Gastrocnemius medialis (tissue), 4 donors: ENCODE results near the gene EYA4. TPM values are rescaled to one million over a fixed set of nuclear protein-coding genes. Genes with fewer than 3 reads are reported as not detected.

Experiments used
- ATAC-seq, 2 donors: fragments of 150-250 bp; one replicate each; pipeline ENCODE4 v1.9.1; 2016
- DNase-seq, 2 donors: peaks; one replicate each; pipeline ENCODE4 v3.0.0-alpha.2; 2019
- H3K27ac ChIP-seq, 4 donors: fragments of 200-600 bp; sonication (generic); 1 replicate in 1 of 4; 2 replicates in 3 of 4; pipeline ENCODE4 v1.5.1; 2016 to 2018; ENCODE audit warnings: mild to moderate bottlenecking in 2 of 4, moderate library complexity in 1 of 4
- H3K27me3 ChIP-seq, 3 donors: fragments of 200-600 bp; sonication (generic) in 2 of 3; 1 replicate in 1 of 3; 2 replicates in 2 of 3; pipeline versions ENCODE4 v1.5.1 to v1.6.0; 2016 to 2019; ENCODE audit warnings: mild to moderate bottlenecking in 1 of 3, moderate library complexity in 1 of 3
- H3K36me3 ChIP-seq, 2 donors: fragments of 200-600 bp; sonication (generic) in 1 of 2; one replicate each; pipeline ENCODE4 v1.5.1; 2017 to 2018
- H3K4me1 ChIP-seq, 2 donors: fragments of 200-600 bp; sonication (generic) in 1 of 2; one replicate each; pipeline ENCODE4 v1.5.1; 2016 to 2017; ENCODE audit warnings: mild to moderate bottlenecking in 2 of 2
- H3K4me3 ChIP-seq, 4 donors: fragments of 200-600 bp; sonication (generic) in 3 of 4; 1 replicate in 1 of 4; 2 replicates in 3 of 4; pipeline ENCODE4 v1.5.1; 2016 to 2019; ENCODE audit warnings: mild to moderate bottlenecking in 2 of 4
- H3K9me3 ChIP-seq, 3 donors: fragments of 200-600 bp; sonication (generic) in 2 of 3; 1 replicate in 1 of 3; 2 replicates in 2 of 3; pipeline ENCODE4 v1.5.1; 2016 to 2019
- CTCF ChIP-seq, 5 experiments: fragments of 450-650 bp in 3 of 5; fragments of 200-600 bp in 2 of 5; sonication (generic) in 2 of 5; IDR thresholded peaks in 4 of 5; conservative IDR thresholded peaks in 1 of 5; 1 replicate in 4 of 5; 2 replicates in 1 of 5; pipeline ENCODE4 v1.5.1; 2016 to 2019; ENCODE audit warnings: antibody characterized with exemption in 5 of 5, mild to moderate bottlenecking in 3 of 5, moderate library complexity in 3 of 5
- POLR2A ChIP-seq, 2 donors: fragments of 450-650 bp; IDR thresholded peaks; one replicate each; pipeline ENCODE4 v1.6.1; 2017; ENCODE audit warnings: antibody characterized with exemption in 2 of 2, mild to moderate bottlenecking in 2 of 2, moderate library complexity in 2 of 2
- in situ Hi-C, 4 donors: fragments of 200-750 bp; cut with MboI; loops; one replicate each; pipeline versions ENCODE4 v1.15.0 to v1.8.0; 2017; ENCODE audit warnings: low sequenced_read_pairs in 4 of 4
- intact Hi-C: fragments of 100-400 bp; cut with DNase I; formaldehyde crosslinking; loops from one replicate; pipeline ENCODE4 v1.15.1; 2023; ENCODE audit warnings: low total_unique reads
- total RNA-seq, 4 donors: library from RNA; depleted of rRNA; stranded (reverse); fragments of >200 nt; gene quantifications; one replicate each; pipeline versions ENCODE4 v1.1.0 to v1.2.3, GENCODE V29; 2016

The EYA4 gene
- total RNA-seq, 4 donors from 2014 or later, result 33.7 to 110 (median 62.1) TPM

- H3K4me1 ChIP-seq, result peaks cover 32 to 54% of the 10 kb centered on the region in 2 donors
- ATAC-seq, result no peak
- no peaks in the 10 kb centered on the region for H3K27me3 ChIP-seq
- H3K9me3 ChIP-seq, result no peaks in the 10 kb centered on the region
- H3K4me3 ChIP-seq, result peak overlapping the region; percentile 76 to 94 (median 80)
- no peak for DNase-seq
- in situ Hi-C loops (loop anchor here in 1 of 4 donors (10.0 kb wide), 2 partner anchors 111 to 191 kb away; no protein-coding TSS in a partner anchor), intact Hi-C loops (loop anchor here (2.0 to 5.0 kb wide), 5 partner anchors 113 to 432 kb away; partner anchors contain the start of gene RPS12)
- TF ChIP-seq CTCF (IDR thresholded peaks at IDR 0.05 in 4 of 5, conservative IDR thresholded peaks at IDR 0.05 in 1 of 5), result no peak
- TF ChIP-seq POLR2A (IDR thresholded peaks at IDR 0.05), result no peak
- peak overlapping the region; percentile 95 to 99 (median 96) for H3K27ac ChIP-seq
- H3K36me3 ChIP-seq, result no peaks in the 10 kb centered on the region
Observed at GRCh38 chr6:133243723-133244305, 2.7 kb downstream of the EYA4 start.

DNA sequence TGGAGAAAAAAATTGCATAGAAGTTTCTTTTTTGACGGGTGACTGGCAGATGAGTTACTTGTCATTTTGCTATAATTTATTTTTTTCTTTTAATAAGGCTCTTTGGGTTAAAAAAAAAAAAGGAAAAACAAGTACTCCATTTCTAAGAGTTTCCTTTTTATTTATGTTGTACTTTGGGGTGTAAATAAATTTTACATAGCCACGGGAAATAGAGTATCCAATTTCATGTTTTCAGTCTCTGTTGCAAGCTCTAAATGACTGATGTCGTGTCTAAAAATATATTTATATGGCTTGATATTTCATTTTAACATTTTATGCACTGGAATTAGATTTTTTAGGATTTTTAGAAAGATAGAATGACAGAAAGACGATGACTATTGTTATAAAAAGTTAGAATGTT, 3.4 kb downstream of the EYA4 start:
- TF ChIP-seq CTCF (IDR thresholded peaks at IDR 0.05 in 4 of 5, conservative IDR thresholded peaks at IDR 0.05 in 1 of 5) (no peak), POLR2A (IDR thresholded peaks at IDR 0.05) (no peak)
- no peak for DNase-seq
- Histone ChIP-seq H3K27me3 (no peaks in the 10 kb centered on the region), H3K9me3 (no peaks in the 10 kb centered on the region), H3K36me3 (no peaks in the 10 kb centered on the region), H3K4me1 (peaks cover 35 to 53% of the 10 kb centered on the region in 2 donors), H3K4me3 (peak overlapping the region; percentile 76 to 94 (median 80)), H3K27ac (peak overlapping the region; percentile 95 to 99 (median 96))
- no peak for ATAC-seq
- in situ Hi-C loops (loop anchor here in 1 of 4 donors (10.0 kb wide), 2 partner anchors 110 to 190 kb away; no protein-coding TSS in a partner anchor), intact Hi-C loops (loop anchor here (5.0 kb wide), 4 partner anchors 182 to 432 kb away; partner anchors contain the start of gene RPS12)

DNA sequence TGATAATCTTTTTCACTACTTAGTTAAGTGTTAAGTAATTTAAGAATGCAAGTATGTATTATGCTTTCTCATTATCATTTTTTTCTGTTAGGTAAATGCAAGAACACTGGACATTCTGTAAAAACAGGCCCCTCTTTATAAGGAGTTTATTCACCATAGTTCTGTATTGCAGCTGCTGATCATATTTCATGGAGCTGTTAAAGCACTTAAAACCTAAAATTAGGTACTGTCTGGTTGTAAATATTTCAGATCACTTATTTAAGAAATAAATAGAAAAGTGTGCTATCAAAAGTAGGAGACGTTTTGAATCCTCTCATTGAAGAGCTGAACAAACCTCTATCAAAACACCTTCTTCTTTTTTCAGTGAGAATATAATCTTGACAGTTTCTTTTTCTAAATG, 3.9 kb downstream of the EYA4 start:
- no peaks in the 10 kb centered on the region for H3K27me3 ChIP-seq
- peak overlapping the region; percentile 35 to 94 (median 80) for H3K4me3 ChIP-seq
- H3K27ac ChIP-seq, result peak overlapping the region; percentile 95 to 99 (median 96)
- DNase-seq, result no peak
- TF ChIP-seq POLR2A (IDR thresholded peaks at IDR 0.05) (no peak), CTCF (IDR thresholded peaks at IDR 0.05 in 4 of 5, conservative IDR thresholded peaks at IDR 0.05 in 1 of 5) (no peak)
- in situ Hi-C loops, result loop anchor here in 1 of 4 donors (10.0 kb wide), 2 partner anchors 110 to 190 kb away; no protein-coding TSS in a partner anchor
- H3K36me3 ChIP-seq, result no peaks in the 10 kb centered on the region
- no peak for ATAC-seq
- intact Hi-C loops, result no loop called here
- H3K4me1 ChIP-seq, result peaks cover 33 to 52% of the 10 kb centered on the region in 2 donors
- no peaks in the 10 kb centered on the region for H3K9me3 ChIP-seq

GRCh38 chr6:133245422-133245903, 4.3 kb downstream of the EYA4 start:
- ATAC-seq (no peak), DNase-seq (no peak)
- Histone ChIP-seq H3K36me3 (no peaks in the 10 kb centered on the region), H3K9me3 (no peaks in the 10 kb centered on the region), H3K4me1 (peaks cover 30 to 50% of the 10 kb centered on the region in 2 donors), H3K27me3 (no peaks in the 10 kb centered on the region), H3K4me3 (peak overlapping the region in 3 of 4 donors; percentile 35 to 94 (median 82)), H3K27ac (peak overlapping the region; percentile 95 to 99 (median 96))
- TF ChIP-seq POLR2A (IDR thresholded peaks at IDR 0.05), result no peak
- no peak for TF ChIP-seq CTCF (IDR thresholded peaks at IDR 0.05 in 4 of 5, conservative IDR thresholded peaks at IDR 0.05 in 1 of 5)
- in situ Hi-C loops, result loop anchor here in 1 of 4 donors (10.0 kb wide), 2 partner anchors 109 to 189 kb away; no protein-coding TSS in a partner anchor
- intact Hi-C loops, result no loop called here
